Common myeloid progenitor, CD34-positive (primary cell): Measurements from ENCODE around the gene DEGS1.

Source experiments
- CTCF ChIA-PET: fragments of 350-600 bp; sonication (Branson Sonifier 250); formaldehyde crosslinking; loops from one replicate; lab custom pipeline; 2021; ENCODE audit warnings: antibody characterized with exemption; lab: Charles Lee
- POLR2A ChIA-PET: fragments of 350-600 bp; sonication (Branson Sonifier 250); formaldehyde crosslinking; loops from one replicate; lab custom pipeline; 2021; ENCODE audit warnings: antibody characterized with exemption; lab: Charles Lee
- DNase-seq, 3 donors: peaks; one replicate each; pipeline versions ENCODE4 v3.0.0 to v3.0.0-alpha.2; 2013
- H3K27ac ChIP-seq, 2 experiments: 1 replicate in 1 of 2; 2 replicates in 1 of 2; pipeline ENCODE4 v1.7.0; 2013; ENCODE audit warnings: inconsistent platforms in 2 of 2, low read length in 2 of 2, mild to moderate bottlenecking in 2 of 2, low read depth in 1 of 2, moderate library complexity in 1 of 2; ENCODE audit not compliant: severe bottlenecking in 2 of 2, insufficient read depth in 1 of 2, poor library complexity in 1 of 2
- H3K27me3 ChIP-seq, 5 experiments: replicated peaks in 2 of 5; 1 replicate in 3 of 5; 2 replicates in 2 of 5; pipeline versions ENCODE4 v1.6.1 to v1.7.0; 2013; ENCODE audit warnings: low read length in 4 of 5, mild to moderate bottlenecking in 2 of 5, moderate library complexity in 2 of 5, inconsistent platforms in 1 of 5; ENCODE audit not compliant: insufficient read depth in 5 of 5, control insufficient read depth in 4 of 5
- H3K36me3 ChIP-seq, 4 experiments: 1 replicate in 2 of 4; 2 replicates in 2 of 4; pipeline versions ENCODE4 v1.6.1 to v1.7.0; 2013; ENCODE audit warnings: low read length in 3 of 4, control low read depth in 1 of 4, mild to moderate bottlenecking in 1 of 4; ENCODE audit not compliant: control insufficient read depth in 4 of 4, insufficient read depth in 4 of 4
- H3K4me1 ChIP-seq, 4 experiments: 1 replicate in 3 of 4; 2 replicates in 1 of 4; pipeline versions ENCODE4 v1.6.1 to v1.7.1; 2013; ENCODE audit warnings: low read length in 3 of 4, mild to moderate bottlenecking in 3 of 4, control low read depth in 1 of 4, inconsistent platforms in 1 of 4, moderate library complexity in 1 of 4; ENCODE audit not compliant: control insufficient read depth in 4 of 4, insufficient read depth in 4 of 4; ENCODE audit errors: control extremely low read depth in 1 of 4
- H3K4me3 ChIP-seq, 7 experiments: 1 replicate in 4 of 7; 2 replicates in 3 of 7; pipeline versions ENCODE4 v1.5.1 to v1.7.0; 2013; ENCODE audit warnings: mild to moderate bottlenecking in 7 of 7, low read length in 6 of 7, moderate library complexity in 6 of 7, inconsistent platforms in 2 of 7, low read depth in 2 of 7, control low read depth in 1 of 7; ENCODE audit not compliant: insufficient read depth in 4 of 7, control insufficient read depth in 1 of 7; ENCODE audit errors: extremely low read depth in 1 of 7
- H3K9me3 ChIP-seq, 5 experiments: 1 replicate in 4 of 5; 2 replicates in 1 of 5; pipeline versions ENCODE4 v1.6.1 to v1.7.1; 2013; ENCODE audit warnings: low read length in 4 of 5, mild to moderate bottlenecking in 2 of 5, inconsistent platforms in 1 of 5, low read depth in 1 of 5, moderate library complexity in 1 of 5; ENCODE audit not compliant: control insufficient read depth in 4 of 5, insufficient read depth in 2 of 5; ENCODE audit errors: control extremely low read depth in 1 of 5
- WGBS: methylation state at CpG from one replicate; pipeline ENCODE4 v1.1.5; 2013; ENCODE audit not compliant: insufficient coverage; 5-methylcytosine and 5-hydroxymethylcytosine counted together

Gene DEGS1

DNA sequence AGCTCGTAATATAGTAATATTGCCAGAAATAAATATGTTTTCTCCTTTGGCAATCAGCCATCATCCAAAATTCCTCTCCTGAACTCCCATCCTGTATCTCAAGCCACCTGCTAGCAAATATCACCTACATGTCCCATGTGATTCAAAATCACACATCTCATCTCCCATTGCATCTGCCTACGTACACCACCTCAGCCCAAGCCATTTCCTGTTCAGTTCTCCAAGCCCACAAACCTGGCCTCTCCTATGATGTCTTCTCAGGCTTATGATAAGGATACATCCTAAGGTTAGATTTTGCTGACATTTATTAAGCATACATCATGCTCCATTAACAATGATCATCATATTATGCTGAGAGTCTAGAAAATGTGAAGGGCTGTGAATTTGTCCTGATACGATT lies 31.9 kb upstream of the DEGS1 start:
- H3K27me3 ChIP-seq, result no peaks in the 10 kb centered on the region
- CTCF ChIA-PET, result no interaction called here
- no peaks in the 10 kb centered on the region for H3K9me3 ChIP-seq
- no peak overlapping the region for H3K27ac ChIP-seq
- no peaks in the 10 kb centered on the region for H3K4me1 ChIP-seq
- H3K36me3 ChIP-seq, result peaks cover 2 to 10% (median 4%) of the 10 kb centered on the region in 4 experiments
- POLR2A ChIA-PET, result no interaction called here
- DNase-seq, result no peak
- WGBS, result 100% methylated on average over 2 of the region's 3 CpGs
- no peak overlapping the region for H3K4me3 ChIP-seq

DNA sequence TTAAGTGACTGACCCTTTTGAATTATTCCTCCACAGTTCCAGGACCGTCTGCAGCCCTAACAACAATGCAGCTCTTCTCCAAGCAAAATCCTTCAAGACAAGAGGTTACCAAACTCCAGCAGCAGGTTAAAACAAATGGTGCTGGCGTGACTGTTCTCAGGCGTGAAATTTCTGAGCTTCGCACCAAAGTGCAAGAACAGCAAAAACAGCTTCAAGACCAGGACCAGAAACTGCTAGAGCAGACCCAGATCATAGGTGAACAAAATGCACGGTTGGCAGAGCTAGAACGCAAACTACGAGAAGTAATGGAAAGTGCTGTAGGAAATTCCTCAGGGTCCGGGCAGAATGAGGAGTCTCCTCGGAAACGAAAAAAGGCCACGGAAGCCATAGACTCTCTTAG lies 25.7 kb upstream of the DEGS1 start:
- POLR2A ChIA-PET, result no interaction called here
- no peak overlapping the region for H3K4me3 ChIP-seq
- H3K36me3 ChIP-seq, result peaks cover 5 to 50% (median 28%) of the 10 kb centered on the region in 4 experiments
- H3K27ac ChIP-seq, result no peak overlapping the region
- no peaks in the 10 kb centered on the region for H3K27me3 ChIP-seq
- H3K9me3 ChIP-seq, result no peaks in the 10 kb centered on the region
- no peaks in the 10 kb centered on the region for H3K4me1 ChIP-seq
- WGBS, result 98% methylated on average over 11 of the region's 11 CpGs
- CTCF ChIA-PET, result interaction anchor here (3.2 kb wide), 1 partner anchor 12 kb away, joined by 15 read pairs; no protein-coding TSS in a partner anchor
- no peak for DNase-seq

DNA sequence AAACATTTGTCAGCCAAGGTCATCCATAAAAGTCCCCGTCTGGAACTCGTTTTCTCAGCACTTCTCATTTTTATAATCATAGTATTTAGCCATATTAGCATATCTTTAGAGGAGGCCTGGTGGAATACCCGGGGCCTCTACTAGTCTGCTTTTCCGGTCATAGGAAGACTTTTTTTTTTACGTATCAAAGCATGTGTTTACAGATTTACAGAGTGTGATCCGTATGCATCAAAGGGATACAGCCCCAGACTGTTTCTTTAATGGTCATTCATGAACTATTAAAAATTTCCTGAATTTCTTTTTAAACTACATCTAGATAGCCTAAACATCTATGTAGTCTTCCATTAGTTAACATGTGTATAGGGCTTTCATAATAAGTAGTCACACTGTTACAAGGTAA lies 23.5 kb upstream of the DEGS1 start:
- H3K9me3 ChIP-seq, result no peaks in the 10 kb centered on the region
- POLR2A ChIA-PET, result no interaction called here
- H3K27me3 ChIP-seq, result no peaks in the 10 kb centered on the region
- 75% methylated on average over 4 of the region's 6 CpGs for WGBS
- peaks cover 5 to 50% (median 28%) of the 10 kb centered on the region in 4 experiments for H3K36me3 ChIP-seq
- H3K4me3 ChIP-seq, result no peak overlapping the region
- no peak for DNase-seq
- no peaks in the 10 kb centered on the region for H3K4me1 ChIP-seq
- H3K27ac ChIP-seq, result no peak overlapping the region
- CTCF ChIA-PET, result interaction anchor here (3.2 kb wide), 1 partner anchor 10 kb away, joined by 15 read pairs; no protein-coding TSS in a partner anchor

DNA sequence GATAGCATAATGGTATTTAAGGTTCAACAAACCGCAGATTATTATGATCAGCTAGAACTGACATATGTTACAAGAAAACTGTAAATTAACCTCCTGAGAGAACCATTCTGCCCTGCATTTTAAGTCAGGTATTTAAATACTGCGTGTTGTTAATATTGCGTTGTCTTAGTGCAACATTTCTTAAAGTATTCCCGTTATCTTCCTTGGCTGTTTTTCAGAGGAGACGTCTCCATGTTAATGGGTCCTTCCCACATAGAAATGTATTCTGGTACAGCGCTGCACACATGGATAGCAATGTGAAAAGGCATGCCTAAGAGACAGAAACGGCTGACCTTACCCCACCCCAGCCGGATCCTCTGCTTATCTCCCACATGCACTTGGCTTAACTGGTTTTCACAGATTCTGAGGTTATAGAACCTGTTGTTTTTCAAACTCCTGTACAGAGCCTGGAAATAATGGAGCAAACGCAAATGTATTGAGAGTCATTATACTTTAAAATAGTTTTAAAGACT lies 22.8 kb upstream of the DEGS1 start:
- POLR2A ChIA-PET, result no interaction called here
- Histone ChIP-seq H3K36me3 (peaks cover 5 to 50% (median 28%) of the 10 kb centered on the region in 4 experiments), H3K27ac (no peak overlapping the region), H3K4me3 (no peak overlapping the region), H3K27me3 (no peaks in the 10 kb centered on the region), H3K9me3 (no peaks in the 10 kb centered on the region), H3K4me1 (no peaks in the 10 kb centered on the region)
- WGBS, result 91% methylated on average over 8 of the region's 9 CpGs
- CTCF ChIA-PET, result interaction anchor here (3.2 kb wide), 1 partner anchor 9 kb away, joined by 15 read pairs; no protein-coding TSS in a partner anchor
- DNase-seq, result peak; percentile 26 to 68 (median 45)

DNA sequence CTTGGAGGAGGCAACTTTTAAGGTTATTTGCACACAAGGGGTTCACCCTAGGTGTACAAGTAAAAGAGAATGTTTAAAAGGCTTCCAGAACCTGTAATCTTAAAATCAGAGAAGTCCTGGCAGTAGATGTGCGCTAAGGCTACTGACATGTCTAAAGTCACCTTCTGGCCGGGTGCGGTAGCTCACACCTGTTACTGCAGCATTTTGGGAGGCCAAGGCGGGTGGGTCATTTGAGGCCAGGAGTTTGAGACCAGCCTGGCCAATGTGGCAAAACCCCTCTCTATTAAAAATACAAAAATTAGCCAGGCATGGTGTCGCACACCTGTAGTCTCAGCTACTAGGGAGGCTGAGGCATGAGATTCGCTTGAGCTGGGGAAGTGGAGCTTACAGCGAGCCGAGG lies 20.3 kb upstream of the DEGS1 start:
- CTCF ChIA-PET, result interaction anchor here (1.4 kb wide), 1 partner anchor 20 kb away, joined by 3 read pairs; no protein-coding TSS in a partner anchor
- Histone ChIP-seq H3K27ac (no peak overlapping the region), H3K4me1 (no peaks in the 10 kb centered on the region), H3K27me3 (no peaks in the 10 kb centered on the region), H3K9me3 (no peaks in the 10 kb centered on the region), H3K36me3 (peaks cover 5 to 33% (median 12%) of the 10 kb centered on the region in 4 experiments), H3K4me3 (no peak overlapping the region)
- no peak for DNase-seq
- 97% methylated on average over 6 of the region's 8 CpGs for WGBS
- POLR2A ChIA-PET, result interaction anchor here (0.6 kb wide), 1 partner anchor 36 kb away, joined by 3 read pairs; no protein-coding TSS in a partner anchor

DNA sequence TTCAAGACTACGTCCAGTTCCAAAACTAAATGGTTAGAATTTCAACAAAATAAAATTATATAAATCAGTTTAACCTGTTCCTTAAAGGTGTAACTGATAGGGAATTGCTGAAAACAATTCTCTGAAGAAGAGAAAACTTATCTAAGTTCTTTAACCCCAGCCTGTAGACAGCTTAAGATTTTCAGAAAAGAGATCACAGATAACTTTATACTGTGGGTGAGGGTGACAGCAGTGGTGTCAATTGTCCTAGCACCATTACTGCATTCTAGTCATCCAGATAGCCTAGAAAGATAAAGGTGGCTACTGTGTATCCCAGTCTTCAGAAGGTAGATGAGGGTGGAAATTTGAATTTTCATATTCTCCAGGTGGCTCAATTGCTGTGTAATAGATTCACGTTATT lies 19.7 kb upstream of the DEGS1 start:
- no peaks in the 10 kb centered on the region for H3K4me1 ChIP-seq
- no peak overlapping the region for H3K4me3 ChIP-seq
- DNase-seq, result no peak
- WGBS, result no CpG with 5 or more reads among the region's 2 CpGs
- peaks cover 4 to 27% (median 9%) of the 10 kb centered on the region in 4 experiments for H3K36me3 ChIP-seq
- H3K9me3 ChIP-seq, result no peaks in the 10 kb centered on the region
- CTCF ChIA-PET, result no interaction called here
- no peak overlapping the region for H3K27ac ChIP-seq
- POLR2A ChIA-PET, result no interaction called here
- no peaks in the 10 kb centered on the region for H3K27me3 ChIP-seq

DNA sequence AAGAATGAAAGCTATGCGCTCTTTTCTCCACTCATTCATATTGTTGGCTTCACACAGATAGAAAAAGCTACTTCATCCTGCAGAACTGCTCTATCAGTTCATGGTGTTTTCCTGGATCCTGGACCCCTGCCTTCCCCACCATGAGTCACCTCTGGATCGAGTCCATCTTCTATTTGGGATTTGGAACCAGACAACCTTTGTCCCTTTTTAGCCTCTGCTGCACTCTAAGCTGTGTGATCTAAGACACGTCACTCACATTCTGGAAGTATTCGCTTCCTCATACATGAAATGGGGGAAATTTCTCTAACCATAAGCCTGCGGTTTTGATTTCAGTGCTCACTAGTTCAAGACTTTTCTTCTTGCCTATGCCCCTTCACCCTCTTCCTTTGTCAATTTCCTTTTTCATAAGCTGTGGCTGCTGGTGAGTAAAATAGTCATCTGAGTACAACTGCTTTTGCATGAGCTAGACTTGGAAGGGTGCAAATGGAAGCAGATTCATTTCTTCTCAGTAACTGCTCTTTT lies 14.1 kb upstream of the DEGS1 start:
- DNase-seq, result peak; percentile 78 to 94 (median 92)
- no peaks in the 10 kb centered on the region for H3K9me3 ChIP-seq
- peak overlapping the region in 2 of 7 experiments; percentile 25 to 56 for H3K4me3 ChIP-seq
- H3K27ac ChIP-seq, result no peak overlapping the region
- H3K36me3 ChIP-seq, result no peaks in the 10 kb centered on the region
- WGBS, result 19% methylated on average over 4 of the region's 5 CpGs
- ChIA-PET CTCF (interaction anchor here (1.1 to 2.8 kb wide), 8 partner anchors 11 to 165 kb away, joined by 3 to 15 read pairs (median 5); partner anchors contain the start of gene DEGS1), POLR2A (interaction anchor here (0.6 to 1.2 kb wide), 2 partner anchors 14 to 43 kb away, joined by 3 read pairs; partner anchors contain the start of gene DEGS1)
- peaks cover 8 to 21% (median 17%) of the 10 kb centered on the region in 4 experiments for H3K4me1 ChIP-seq
- no peaks in the 10 kb centered on the region for H3K27me3 ChIP-seq
